Suprapubic skin (tissue), 4 donors: ENCODE data around the gene MARCHF6. TPM values are rescaled to one million over a fixed set of nuclear protein-coding genes. Genes with fewer than 3 reads are reported as not detected.

Experiments
- DNase-seq, 2 donors: peaks; one replicate each; pipeline ENCODE4 v3.0.0-alpha.2; 2019; ENCODE audit warnings: low spot score in 2 of 2
- H3K27ac ChIP-seq: fragments of 200-600 bp; sonication (generic); one replicate; pipeline ENCODE4 v1.5.1; 2019
- H3K27me3 ChIP-seq: fragments of 200-600 bp; sonication (generic); one replicate; pipeline ENCODE4 v1.5.1; 2019
- H3K36me3 ChIP-seq: fragments of 200-600 bp; sonication (generic); one replicate; pipeline ENCODE4 v1.5.1; 2019
- H3K4me1 ChIP-seq: fragments of 200-600 bp; sonication (generic); one replicate; pipeline ENCODE4 v1.5.1; 2019
- H3K4me3 ChIP-seq: fragments of 200-600 bp; sonication (generic); one replicate; pipeline ENCODE4 v1.5.1; 2019; ENCODE audit warnings: mild to moderate bottlenecking
- H3K9me3 ChIP-seq: fragments of 200-600 bp; sonication (generic); one replicate; pipeline ENCODE4 v1.5.1; 2019
- EP300 ChIP-seq: sonication (generic); formaldehyde crosslinking; IDR thresholded peaks from one replicate; pipeline ENCODE4 v1.6.1; 2017; ENCODE audit warnings: antibody characterized with exemption
- POLR2A ChIP-seq, 2 donors: fragments of 450-650 bp; IDR thresholded peaks; one replicate each; pipeline ENCODE4 v1.6.1; 2017; ENCODE audit warnings: antibody characterized with exemption in 2 of 2, mild to moderate bottlenecking in 2 of 2, moderate library complexity in 2 of 2
- POLR2AphosphoS5 ChIP-seq, 3 donors: sonication (generic); formaldehyde crosslinking; IDR thresholded peaks; one replicate each; pipeline ENCODE4 v1.6.1; 2017; ENCODE audit warnings: antibody characterized with exemption in 3 of 3
- WGBS: methylation state at CpG from one replicate; pipeline ENCODE4 v1.1.5; 2018; 5-methylcytosine and 5-hydroxymethylcytosine counted together
- total RNA-seq, 4 donors: library from RNA; depleted of rRNA; stranded (reverse); fragments of >200 nt; gene quantifications; one replicate each; pipeline ENCODE4 v1.1.0, GENCODE V29; 2016
- TF ChIP-seq, protein P1 (sequence below), 2 donors: fragments of 200-600 bp in 1 of 2; fragments of 450-650 bp in 1 of 2; sonication (generic) in 1 of 2; IDR thresholded peaks; one replicate each; pipeline ENCODE4 v1.5.1; 2016 to 2019; ENCODE audit warnings: antibody characterized with exemption in 2 of 2, mild to moderate bottlenecking in 1 of 2, moderate library complexity in 1 of 2

The MARCHF6 gene
- total RNA-seq, 4 donors from 2014 or later = 89.7 to 273 (median 143) TPM

DNA sequence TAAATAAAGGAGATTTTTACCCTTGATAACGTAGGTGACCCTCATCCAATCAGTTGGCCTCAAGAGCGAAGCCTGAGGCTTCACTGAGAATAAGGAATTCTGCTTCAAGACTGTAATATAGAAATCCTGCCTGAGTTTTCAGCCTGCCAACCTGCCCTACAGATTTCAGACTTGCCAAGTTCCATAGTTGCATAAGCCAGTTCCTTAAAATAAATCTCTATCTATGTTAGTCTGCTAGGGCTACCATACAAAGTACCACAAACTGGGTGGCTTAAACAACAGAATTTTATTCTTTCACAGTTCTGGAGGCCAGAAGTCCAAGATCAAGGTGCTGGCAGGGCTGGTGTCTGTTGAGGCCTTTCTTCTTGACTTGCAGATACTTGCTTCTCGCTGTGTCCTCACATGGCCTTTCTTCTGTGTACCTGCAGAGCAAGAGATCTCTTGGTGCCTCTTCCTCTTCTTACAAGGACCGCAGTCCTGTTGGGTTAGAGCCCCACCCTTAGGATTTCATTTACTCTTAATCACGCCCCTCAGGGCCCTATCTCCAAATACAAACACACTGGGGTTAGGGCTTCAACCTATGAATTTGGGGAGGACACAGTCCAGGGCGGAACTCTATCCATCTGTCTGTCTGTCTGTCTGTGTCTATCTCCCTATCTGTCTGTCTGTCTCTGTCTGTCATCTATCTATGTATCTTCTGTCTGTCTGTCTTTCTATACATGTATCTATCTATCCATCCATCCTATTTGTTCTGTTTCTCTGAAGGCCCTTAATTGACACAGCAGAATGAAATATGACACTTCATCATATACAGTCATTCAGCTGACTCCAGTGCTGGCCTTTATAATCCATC, 28.8 kb upstream of the MARCHF6 start:
- DNase-seq = no peak
- Histone ChIP-seq H3K36me3 (no peaks in the 10 kb centered on the region), H3K4me1 (peaks cover 4% of the 10 kb centered on the region), H3K9me3 (no peaks in the 10 kb centered on the region), H3K27ac (no peak overlapping the region), H3K4me3 (no peak overlapping the region), H3K27me3 (no peaks in the 10 kb centered on the region)
- 58% methylated on average over 6 of the region's 6 CpGs for WGBS
- TF ChIP-seq EP300 (no peak), POLR2A (IDR thresholded peaks at IDR 0.05) (no peak), POLR2AphosphoS5 (IDR thresholded peaks at IDR 0.05) (no peak)

DNA sequence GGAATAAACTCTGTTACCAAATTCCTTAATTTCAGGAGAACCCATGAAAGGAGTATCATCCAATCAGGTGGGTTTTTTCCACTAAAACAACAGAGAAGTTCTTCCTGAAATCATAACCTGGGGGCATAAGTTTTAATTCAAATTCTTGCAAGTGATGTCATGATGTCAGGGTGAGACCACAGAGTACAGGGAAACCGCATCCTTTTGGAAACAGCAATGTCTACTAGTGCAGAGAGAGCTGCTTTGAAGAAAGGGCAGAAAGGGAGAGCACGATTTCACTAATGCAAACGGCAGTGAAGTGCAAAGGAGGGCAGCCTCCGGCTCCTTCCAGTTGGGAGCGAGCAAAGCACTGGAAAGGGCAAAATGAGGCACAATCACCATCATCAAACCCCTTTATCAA, 25.2 kb upstream of the MARCHF6 start:
- no peak for DNase-seq
- TF ChIP-seq, protein P1, sequence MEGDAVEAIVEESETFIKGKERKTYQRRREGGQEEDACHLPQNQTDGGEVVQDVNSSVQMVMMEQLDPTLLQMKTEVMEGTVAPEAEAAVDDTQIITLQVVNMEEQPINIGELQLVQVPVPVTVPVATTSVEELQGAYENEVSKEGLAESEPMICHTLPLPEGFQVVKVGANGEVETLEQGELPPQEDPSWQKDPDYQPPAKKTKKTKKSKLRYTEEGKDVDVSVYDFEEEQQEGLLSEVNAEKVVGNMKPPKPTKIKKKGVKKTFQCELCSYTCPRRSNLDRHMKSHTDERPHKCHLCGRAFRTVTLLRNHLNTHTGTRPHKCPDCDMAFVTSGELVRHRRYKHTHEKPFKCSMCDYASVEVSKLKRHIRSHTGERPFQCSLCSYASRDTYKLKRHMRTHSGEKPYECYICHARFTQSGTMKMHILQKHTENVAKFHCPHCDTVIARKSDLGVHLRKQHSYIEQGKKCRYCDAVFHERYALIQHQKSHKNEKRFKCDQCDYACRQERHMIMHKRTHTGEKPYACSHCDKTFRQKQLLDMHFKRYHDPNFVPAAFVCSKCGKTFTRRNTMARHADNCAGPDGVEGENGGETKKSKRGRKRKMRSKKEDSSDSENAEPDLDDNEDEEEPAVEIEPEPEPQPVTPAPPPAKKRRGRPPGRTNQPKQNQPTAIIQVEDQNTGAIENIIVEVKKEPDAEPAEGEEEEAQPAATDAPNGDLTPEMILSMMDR (IDR thresholded peaks at IDR 0.05) = no peak
- no peak for TF ChIP-seq POLR2A (IDR thresholded peaks at IDR 0.05)
- TF ChIP-seq POLR2AphosphoS5 (IDR thresholded peaks at IDR 0.05) = no peak
- Histone ChIP-seq H3K9me3 (no peaks in the 10 kb centered on the region), H3K4me3 (no peak overlapping the region), H3K36me3 (no peaks in the 10 kb centered on the region), H3K4me1 (peaks cover 31% of the 10 kb centered on the region), H3K27ac (no peak overlapping the region), H3K27me3 (no peaks in the 10 kb centered on the region)
- WGBS = 89% methylated on average over 5 of the region's 5 CpGs

DNA sequence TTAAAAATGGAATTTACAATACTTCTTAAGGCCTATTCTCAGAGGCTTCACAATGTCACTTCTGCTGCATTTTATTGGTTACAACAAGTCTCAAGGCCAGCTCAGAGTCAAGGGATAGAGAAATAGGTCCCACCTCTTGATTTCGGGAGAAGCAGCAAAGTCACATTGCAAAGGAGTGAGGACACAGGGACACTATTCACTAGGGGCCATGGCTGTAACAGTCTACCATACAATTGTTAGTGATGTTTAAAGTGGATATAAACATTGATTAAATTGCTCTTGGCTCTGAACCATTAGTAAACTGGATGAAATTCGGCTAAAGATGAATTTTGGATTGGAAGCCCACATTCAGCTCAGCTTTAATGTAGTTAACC, 24.1 kb upstream of the MARCHF6 start:
- DNase-seq = no peak
- Histone ChIP-seq H3K36me3 (no peaks in the 10 kb centered on the region), H3K4me3 (no peak overlapping the region), H3K4me1 (peaks cover 40% of the 10 kb centered on the region), H3K27ac (peak overlapping the region; percentile 32), H3K9me3 (no peaks in the 10 kb centered on the region), H3K27me3 (peaks cover 2% of the 10 kb centered on the region)
- whole genome bisulfite sequencing = 60% methylated on average over 2 of the region's 2 CpGs
- TF ChIP-seq, protein P1 (IDR thresholded peaks at IDR 0.05) = no peak
- TF ChIP-seq POLR2A (IDR thresholded peaks at IDR 0.05) (no peak), POLR2AphosphoS5 (IDR thresholded peaks at IDR 0.05) (no peak), EP300 (no peak)

DNA sequence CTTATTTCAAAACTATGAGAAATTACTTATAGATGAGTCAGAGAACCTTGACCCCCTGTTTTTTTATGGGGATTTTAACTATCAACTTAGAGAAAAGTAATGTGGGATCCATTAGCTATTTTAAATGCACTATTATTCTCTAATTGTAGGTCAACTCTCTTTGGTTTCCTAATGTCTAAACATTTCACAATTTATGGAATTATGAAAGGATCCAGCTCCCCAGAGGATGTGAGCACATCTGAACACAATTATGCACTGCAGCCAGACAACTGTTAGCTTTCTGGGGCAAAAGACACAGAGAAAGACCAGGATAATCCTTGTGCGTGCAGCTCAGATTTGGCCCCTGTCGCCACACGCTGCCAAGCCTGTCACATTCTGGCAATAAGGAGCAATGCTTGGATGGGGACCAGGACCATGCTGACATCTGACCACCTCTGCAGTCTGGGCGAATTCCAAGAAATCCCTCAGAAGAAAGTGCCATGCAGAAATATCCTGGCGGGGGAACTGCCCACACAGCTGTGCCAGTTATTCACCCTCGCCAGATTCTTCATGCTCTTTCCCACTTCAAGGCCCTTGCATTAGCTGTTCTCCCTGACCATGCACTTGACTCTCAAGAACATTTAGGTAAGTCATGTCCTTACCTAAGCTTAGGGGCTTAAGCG, 23.5 kb upstream of the MARCHF6 start:
- Histone ChIP-seq H3K4me1 (peaks cover 40% of the 10 kb centered on the region), H3K27ac (peak overlapping the region; percentile 54), H3K36me3 (no peaks in the 10 kb centered on the region), H3K27me3 (peaks cover 3% of the 10 kb centered on the region), H3K4me3 (no peak overlapping the region), H3K9me3 (no peaks in the 10 kb centered on the region)
- no peak for DNase-seq
- 49% methylated on average over 7 of the region's 7 CpGs for WGBS
- TF ChIP-seq POLR2AphosphoS5 (IDR thresholded peaks at IDR 0.05) (peak in 1 of 3 donors; percentile 15), POLR2A (IDR thresholded peaks at IDR 0.05) (no peak)

DNA sequence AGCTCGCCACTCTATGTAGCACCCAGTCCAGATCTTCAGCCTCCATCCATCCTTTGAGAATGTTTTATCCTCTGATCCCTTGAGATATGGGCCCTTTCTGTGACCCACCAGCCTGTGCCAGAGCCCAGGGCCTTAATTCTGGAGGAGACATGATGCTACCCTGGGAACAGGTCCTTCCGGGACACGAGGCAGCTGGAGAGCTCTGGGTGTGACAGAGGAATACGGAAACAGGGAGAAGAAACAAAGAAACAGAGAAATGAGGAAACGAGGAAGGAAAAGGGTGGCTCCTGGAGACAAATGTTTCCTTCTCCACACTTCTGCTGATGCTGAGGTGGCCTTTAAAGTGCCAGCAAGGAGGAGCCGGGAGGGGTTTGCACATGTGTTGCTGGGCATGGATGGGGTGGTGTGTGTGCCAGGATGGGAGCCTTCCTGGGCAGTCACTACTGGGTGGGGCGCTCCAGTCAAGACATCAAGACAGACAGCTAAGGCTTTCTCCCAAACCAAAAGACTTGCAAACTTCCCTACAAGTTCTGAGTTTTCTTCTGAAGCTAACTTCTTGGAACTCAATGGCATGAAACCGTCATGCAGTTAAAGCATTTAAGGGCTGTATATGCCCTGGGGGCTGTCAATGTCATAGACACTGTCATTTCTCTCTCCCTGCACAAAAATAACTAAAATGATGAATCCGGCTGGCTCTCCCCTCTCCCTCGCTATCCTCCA, 22.8 kb upstream of the MARCHF6 start:
- Histone ChIP-seq H3K27ac (peak overlapping the region; percentile 54), H3K9me3 (no peaks in the 10 kb centered on the region), H3K4me1 (peaks cover 40% of the 10 kb centered on the region), H3K36me3 (no peaks in the 10 kb centered on the region), H3K4me3 (no peak overlapping the region), H3K27me3 (peaks cover 3% of the 10 kb centered on the region)
- WGBS = 29% methylated on average over 10 of the region's 10 CpGs
- TF ChIP-seq POLR2A (IDR thresholded peaks at IDR 0.05) (no peak), POLR2AphosphoS5 (IDR thresholded peaks at IDR 0.05) (no peak), EP300 (no peak)
- TF ChIP-seq, protein P1 (IDR thresholded peaks at IDR 0.05) = no peak
- no peak for DNase-seq
